Activated CD8-positive, alpha-beta T cell treated with anti-CD3 and anti-CD28 coated beads, Interleukin-2, amount 10 ng/mL, durations not matched to agents 7 days and 5 days (primary cell): ENCODE results near the gene ABI1. TPM values are rescaled to one million over a fixed set of nuclear protein-coding genes. Genes with fewer than 3 reads are reported as not detected.

Experiments
- ATAC-seq: fragments of 150-1000 bp; cut with Tn5 transposase; one replicate; pipeline ENCODE4 v1.10.0; 2021; ENCODE audit warnings: moderate library complexity
- CTCF ChIA-PET: fragments of 350-600 bp; sonication (Branson Sonifier 250); formaldehyde crosslinking; loops from one replicate; lab custom pipeline; 2021; ENCODE audit warnings: antibody characterized with exemption; lab: Charles Lee
- POLR2A ChIA-PET: fragments of 350-600 bp; sonication (Branson Sonifier 250); formaldehyde crosslinking; loops from one replicate; lab custom pipeline; 2021; ENCODE audit warnings: antibody characterized with exemption; lab: Charles Lee
- DNase-seq: peaks from one replicate; pipeline ENCODE4 v3.0.0-alpha.2; 2020
- H3K27ac Mint-ChIP-seq: one replicate; pipeline ENCODE4 v1.8.0; 2021; ENCODE audit warnings: mild to moderate bottlenecking, mixed read lengths
- H3K27me3 Mint-ChIP-seq: one replicate; pipeline ENCODE4 v1.8.0; 2021; ENCODE audit warnings: low read depth, mixed read lengths
- H3K36me3 Mint-ChIP-seq: one replicate; pipeline ENCODE4 v1.8.0; 2021; ENCODE audit warnings: low read depth, mixed read lengths
- H3K4me1 Mint-ChIP-seq: one replicate; pipeline ENCODE4 v1.8.0; 2021; ENCODE audit warnings: low read depth, mixed read lengths
- H3K4me3 Mint-ChIP-seq: one replicate; pipeline ENCODE4 v1.8.0; 2021; ENCODE audit warnings: mild to moderate bottlenecking, mixed read lengths
- H3K9me3 Mint-ChIP-seq: one replicate; pipeline ENCODE4 v1.8.0; 2022; ENCODE audit warnings: mixed read lengths; ENCODE audit not compliant: insufficient read depth
- total RNA-seq, 2 experiments: library from RNA; stranded (reverse); gene quantifications; one replicate each; pipeline ENCODE4 v1.2.3, GENCODE V29; 2021

Gene ABI1
- total RNA-seq, 2 experiments from 2014 or later, result 46.9 to 49.7 TPM

- ATAC-seq, result no peak
- Mint-ChIP-seq H3K4me3 (no peak overlapping the region), H3K27me3 (no peaks in the 10 kb centered on the region), H3K9me3 (no peaks in the 10 kb centered on the region), H3K4me1 (peaks cover 3% of the 10 kb centered on the region), H3K27ac (no peak overlapping the region), H3K36me3 (peaks cover 44% of the 10 kb centered on the region)
- no peak for DNase-seq
- ChIA-PET POLR2A (interaction anchor here (0.9 to 1.3 kb wide), 2 partner anchors 30 to 133 kb away, joined by 3 read pairs; partner anchors contain the start of gene ABI1), CTCF (interaction anchor here (0.6 to 5.2 kb wide), 30 partner anchors 8 to 395 kb away, joined by 3 to 105 read pairs (median 7); partner anchors contain the start of genes ABI1 and PDSS1)
These were observed 133.8 kb downstream of the ABI1 start for GRCh38 chr10:26727005-26727404.

GRCh38 chr10:26725837-26726727 lies 134.7 kb downstream of the ABI1 start:
- Mint-ChIP-seq H3K4me3 (no peak overlapping the region), H3K9me3 (no peaks in the 10 kb centered on the region), H3K27ac (no peak overlapping the region), H3K4me1 (peaks cover 12% of the 10 kb centered on the region), H3K27me3 (no peaks in the 10 kb centered on the region), H3K36me3 (peaks cover 44% of the 10 kb centered on the region)
- CTCF ChIA-PET, result interaction anchor here (0.6 to 5.2 kb wide), 54 partner anchors 8 to 514 kb away, joined by 3 to 105 read pairs (median 4); partner anchors contain the start of genes ABI1 and PDSS1
- POLR2A ChIA-PET, result interaction anchor here (0.6 to 1.3 kb wide), 3 partner anchors 29 to 156 kb away, joined by 3 read pairs; partner anchors contain the start of gene ABI1
- ATAC-seq (no peak), DNase-seq (peak; percentile 58)

GRCh38 chr10:26723016-26723415 lies 137.7 kb downstream of the ABI1 start:
- Mint-ChIP-seq H3K4me1 (peaks cover 22% of the 10 kb centered on the region), H3K9me3 (no peaks in the 10 kb centered on the region), H3K27ac (peak overlapping the region; percentile 6), H3K36me3 (peaks cover 56% of the 10 kb centered on the region), H3K27me3 (no peaks in the 10 kb centered on the region), H3K4me3 (no peak overlapping the region)
- POLR2A ChIA-PET, result no interaction called here
- ATAC-seq, result no peak
- CTCF ChIA-PET, result interaction anchor here (1.0 to 1.4 kb wide), 5 partner anchors 12 to 388 kb away, joined by 3 to 8 read pairs (median 6); no protein-coding TSS in a partner anchor
- DNase-seq, result no peak

- ChIA-PET POLR2A (interaction anchor here (1.0 to 1.1 kb wide), 2 partner anchors 23 to 25 kb away, joined by 3 to 4 read pairs; no protein-coding TSS in a partner anchor), CTCF (interaction anchor here (1.0 kb wide), 1 partner anchor 160 kb away, joined by 3 read pairs; no protein-coding TSS in a partner anchor)
- Mint-ChIP-seq H3K27ac (peak overlapping the region; percentile 84), H3K9me3 (no peaks in the 10 kb centered on the region), H3K4me3 (no peak overlapping the region), H3K4me1 (peaks cover 22% of the 10 kb centered on the region), H3K36me3 (peaks cover 54% of the 10 kb centered on the region), H3K27me3 (no peaks in the 10 kb centered on the region)
- peak; percentile 87 for ATAC-seq
- peak; percentile 72 for DNase-seq
These were observed 139.2 kb downstream of the ABI1 start for GRCh38 chr10:26721561-26721960.

- ChIA-PET CTCF (interaction anchor here (1.5 kb wide), 1 partner anchor 9 kb away, joined by 4 read pairs; no protein-coding TSS in a partner anchor), POLR2A (interaction anchor here (0.7 kb wide), 1 partner anchor 12 kb away, joined by 4 read pairs; no protein-coding TSS in a partner anchor)
- DNase-seq (no peak), ATAC-seq (no peak)
- Mint-ChIP-seq H3K27ac (no peak overlapping the region), H3K27me3 (no peaks in the 10 kb centered on the region), H3K36me3 (peaks cover 45% of the 10 kb centered on the region), H3K9me3 (no peaks in the 10 kb centered on the region), H3K4me1 (peaks cover 23% of the 10 kb centered on the region), H3K4me3 (no peak overlapping the region)
These were observed 143.3 kb downstream of the ABI1 start for GRCh38 chr10:26717476-26717875.

- ATAC-seq, result no peak
- Mint-ChIP-seq H3K4me3 (no peak overlapping the region), H3K4me1 (peaks cover 10% of the 10 kb centered on the region), H3K9me3 (no peaks in the 10 kb centered on the region), H3K36me3 (peaks cover 38% of the 10 kb centered on the region), H3K27ac (no peak overlapping the region), H3K27me3 (no peaks in the 10 kb centered on the region)
- ChIA-PET POLR2A (no interaction called here), CTCF (interaction anchor here (1.3 to 2.4 kb wide), 4 partner anchors 10 to 146 kb away, joined by 3 to 12 read pairs (median 7); partner anchors contain the start of gene ABI1)
- DNase-seq, result no peak
These were observed 145.6 kb downstream of the ABI1 start for GRCh38 chr10:26715137-26715487.

- Mint-ChIP-seq H3K36me3 (peaks cover 35% of the 10 kb centered on the region), H3K9me3 (no peaks in the 10 kb centered on the region), H3K27me3 (no peaks in the 10 kb centered on the region), H3K4me1 (peaks cover 5% of the 10 kb centered on the region), H3K27ac (no peak overlapping the region), H3K4me3 (no peak overlapping the region)
- ChIA-PET POLR2A (no interaction called here), CTCF (interaction anchor here (1.3 to 2.4 kb wide), 3 partner anchors 9 to 146 kb away, joined by 3 to 12 read pairs (median 4); partner anchors contain the start of gene ABI1)
- DNase-seq (no peak), ATAC-seq (no peak)
These were observed 146.2 kb downstream of the ABI1 start for GRCh38 chr10:26714415-26715136.

GRCh38 chr10:26711324-26711723 lies 149.4 kb downstream of the ABI1 start:
- Mint-ChIP-seq H3K36me3 (peaks cover 44% of the 10 kb centered on the region), H3K4me3 (no peak overlapping the region), H3K27ac (no peak overlapping the region), H3K9me3 (no peaks in the 10 kb centered on the region), H3K27me3 (no peaks in the 10 kb centered on the region), H3K4me1 (peaks cover 14% of the 10 kb centered on the region)
- ATAC-seq (no peak), DNase-seq (no peak)
- CTCF ChIA-PET, result no interaction called here
- POLR2A ChIA-PET, result no interaction called here

GRCh38 chr10:26706936-26707335 lies 153.8 kb downstream of the ABI1 start:
- no peak overlapping the region for H3K4me3 Mint-ChIP-seq
- ChIA-PET CTCF (interaction anchor here (0.8 kb wide), 1 partner anchor 19 kb away, joined by 3 read pairs; no protein-coding TSS in a partner anchor), POLR2A (interaction anchor here (1.0 to 1.5 kb wide), 2 partner anchors 9 to 11 kb away, joined by 3 to 5 read pairs; partner anchors contain the start of gene PDSS1)
- H3K4me1 Mint-ChIP-seq, result peaks cover 24% of the 10 kb centered on the region
- H3K36me3 Mint-ChIP-seq, result peaks cover 52% of the 10 kb centered on the region
- H3K27ac Mint-ChIP-seq, result no peak overlapping the region
- DNase-seq, result no peak
- no peak for ATAC-seq
- H3K27me3 Mint-ChIP-seq, result no peaks in the 10 kb centered on the region
- no peaks in the 10 kb centered on the region for H3K9me3 Mint-ChIP-seq

- H3K4me1 Mint-ChIP-seq, result peaks cover 30% of the 10 kb centered on the region
- no peaks in the 10 kb centered on the region for H3K9me3 Mint-ChIP-seq
- peak overlapping the region; percentile 71 for H3K27ac Mint-ChIP-seq
- DNase-seq, result no peak
- peaks cover 55% of the 10 kb centered on the region for H3K36me3 Mint-ChIP-seq
- H3K4me3 Mint-ChIP-seq, result no peak overlapping the region
- ChIA-PET POLR2A (no interaction called here), CTCF (interaction anchor here (1.1 to 1.9 kb wide), 2 partner anchors 20 to 176 kb away, joined by 3 to 13 read pairs; no protein-coding TSS in a partner anchor)
- H3K27me3 Mint-ChIP-seq, result no peaks in the 10 kb centered on the region
- ATAC-seq, result no peak
These were observed 154.6 kb downstream of the ABI1 start for GRCh38 chr10:26706206-26706605.

GRCh38 chr10:26703974-26704373 lies 156.8 kb downstream of the ABI1 start:
- H3K27ac Mint-ChIP-seq, result no peak overlapping the region
- H3K36me3 Mint-ChIP-seq, result peaks cover 61% of the 10 kb centered on the region
- no peaks in the 10 kb centered on the region for H3K27me3 Mint-ChIP-seq
- ATAC-seq (no peak), DNase-seq (no peak)
- ChIA-PET POLR2A (no interaction called here), CTCF (no interaction called here)
- no peak overlapping the region for H3K4me3 Mint-ChIP-seq
- H3K9me3 Mint-ChIP-seq, result no peaks in the 10 kb centered on the region
- peaks cover 47% of the 10 kb centered on the region for H3K4me1 Mint-ChIP-seq
